Measurements from ENCODE around the gene PCK1.
"Not testable (repeated sequence)": the region's sequence is repeated elsewhere in the genome, so short reads cannot be mapped to it uniquely, and the experiment has no call there.

The PCK1 gene

DNA sequence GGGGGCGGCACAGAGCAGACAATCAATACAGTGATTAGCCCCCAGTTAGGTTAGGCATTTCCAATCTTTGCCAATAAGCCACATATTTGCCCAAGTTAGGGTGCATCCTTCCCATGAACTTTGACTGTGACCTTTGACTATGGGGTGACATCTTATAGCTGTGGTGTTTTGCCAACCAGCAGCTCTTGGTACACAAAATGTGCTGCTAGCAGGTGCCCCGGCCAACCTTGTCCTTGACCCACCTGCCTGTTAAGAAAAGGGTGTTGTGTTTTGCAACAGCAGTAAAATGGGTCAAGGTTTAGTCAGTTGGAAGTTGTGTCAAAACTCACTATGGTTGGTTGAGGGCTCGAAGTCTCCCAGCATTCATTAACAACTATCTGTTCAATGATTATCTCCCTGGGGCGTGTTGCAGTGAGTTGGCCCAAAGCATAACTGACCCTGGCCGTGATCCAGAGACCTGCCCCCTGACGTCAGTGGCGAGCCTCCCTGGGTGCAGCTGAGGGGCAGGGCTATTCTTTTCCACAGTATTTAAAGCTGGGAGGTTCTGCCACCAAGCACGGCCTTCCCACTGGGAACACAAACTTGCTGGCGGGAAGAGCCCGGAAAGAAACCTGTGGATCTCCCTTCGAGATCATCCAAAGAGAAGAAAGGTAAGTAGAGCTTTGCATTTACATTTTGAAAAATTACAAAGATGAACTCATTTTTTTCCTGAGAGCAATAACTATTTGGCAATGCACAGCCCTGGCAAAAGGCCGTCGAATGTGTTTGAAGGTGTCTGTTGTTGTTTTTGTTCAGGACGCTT lies at the start of gene PCK1:
PCK1 (plus strand) TSS at position 557 of the 802 bp plus-strand sequence. CDS start 302 bp downstream, outside the sequence.
- no peak within 1 kb of the TSS for H3K27ac ChIP-seq (ENCODE audit: low read depth, low read length)
- no peaks in the 10 kb centered on the region for H3K9me3 ChIP-seq (ENCODE audit: control insufficient read depth, insufficient read depth, low read length)
- no peaks in the 10 kb centered on the region for H3K4me1 ChIP-seq (ENCODE audit: control insufficient read depth, low read length)
- H3K27me3 ChIP-seq (ENCODE audit: control insufficient read depth, low read length), result peaks cover 42% of the 10 kb centered on the region
- H3K4me3 ChIP-seq (ENCODE audit: low read length), result no peak within 1 kb of the TSS
- H3F3A ChIP-seq (ENCODE audit: control insufficient read depth, insufficient read depth), result no peaks in the 10 kb centered on the region
- no peaks in the 10 kb centered on the region for H3K9me2 ChIP-seq (replicated peaks; ENCODE audit: control insufficient read depth, low read length)
- TF ChIP-seq EZH2phosphoT487 (IDR thresholded peaks at IDR 0.05; ENCODE audit: borderline replicate concordance, low read length), result no peak
- TF ChIP-seq, protein P1, sequence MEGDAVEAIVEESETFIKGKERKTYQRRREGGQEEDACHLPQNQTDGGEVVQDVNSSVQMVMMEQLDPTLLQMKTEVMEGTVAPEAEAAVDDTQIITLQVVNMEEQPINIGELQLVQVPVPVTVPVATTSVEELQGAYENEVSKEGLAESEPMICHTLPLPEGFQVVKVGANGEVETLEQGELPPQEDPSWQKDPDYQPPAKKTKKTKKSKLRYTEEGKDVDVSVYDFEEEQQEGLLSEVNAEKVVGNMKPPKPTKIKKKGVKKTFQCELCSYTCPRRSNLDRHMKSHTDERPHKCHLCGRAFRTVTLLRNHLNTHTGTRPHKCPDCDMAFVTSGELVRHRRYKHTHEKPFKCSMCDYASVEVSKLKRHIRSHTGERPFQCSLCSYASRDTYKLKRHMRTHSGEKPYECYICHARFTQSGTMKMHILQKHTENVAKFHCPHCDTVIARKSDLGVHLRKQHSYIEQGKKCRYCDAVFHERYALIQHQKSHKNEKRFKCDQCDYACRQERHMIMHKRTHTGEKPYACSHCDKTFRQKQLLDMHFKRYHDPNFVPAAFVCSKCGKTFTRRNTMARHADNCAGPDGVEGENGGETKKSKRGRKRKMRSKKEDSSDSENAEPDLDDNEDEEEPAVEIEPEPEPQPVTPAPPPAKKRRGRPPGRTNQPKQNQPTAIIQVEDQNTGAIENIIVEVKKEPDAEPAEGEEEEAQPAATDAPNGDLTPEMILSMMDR (IDR thresholded peaks at IDR 0.05; ENCODE audit: low read depth, low read length, poor library complexity, severe bottlenecking), result no peak
- H4K20me1 ChIP-seq (ENCODE audit: control insufficient read depth, insufficient read depth, low read depth, low read length), result peaks cover 3% of the 10 kb centered on the region; the same call in 1 of the 2 replicates
- H3K79me2 ChIP-seq (ENCODE audit: control insufficient read depth, low read length), result no peaks in the 10 kb centered on the region
- no peak within 1 kb of the TSS for H3K4me2 ChIP-seq (ENCODE audit: low read length)
- H3K36me3 ChIP-seq (ENCODE audit: control insufficient read depth, low read length), result no peaks in the 10 kb centered on the region

- not testable (repeated sequence) for H3K4me2 ChIP-seq (ENCODE audit: low read length); H3K27ac ChIP-seq (ENCODE audit: low read depth, low read length); H3F3A ChIP-seq (ENCODE audit: control insufficient read depth, insufficient read depth); H3K4me1 ChIP-seq (ENCODE audit: control insufficient read depth, low read length); H3K4me3 ChIP-seq (ENCODE audit: low read length); H3K9me3 ChIP-seq (ENCODE audit: control insufficient read depth, insufficient read depth, low read length); H3K79me2 ChIP-seq (ENCODE audit: control insufficient read depth, low read length); H3K27me3 ChIP-seq (ENCODE audit: control insufficient read depth, low read length); H3K9me2 ChIP-seq (replicated peaks; ENCODE audit: control insufficient read depth, low read length)
- Histone ChIP-seq H3K36me3 (ENCODE audit: control insufficient read depth, low read length) (peaks cover 20% of the 10 kb centered on the region; the same call in 1 of the 2 replicates), H4K20me1 (ENCODE audit: control insufficient read depth, insufficient read depth, low read depth, low read length) (peaks cover 15% of the 10 kb centered on the region; the same call in 1 of the 2 replicates)
Measured at GRCh38 chr20:57511709-57512108, 49.2 kb upstream of the PCK1 start.

GRCh38 chr20:57512432-57512831 lies 48.5 kb upstream of the PCK1 start:
- Histone ChIP-seq H3K27me3 (ENCODE audit: control insufficient read depth, low read length) (no peaks in the 10 kb centered on the region), H3K79me2 (ENCODE audit: control insufficient read depth, low read length) (peaks cover 8% of the 10 kb centered on the region), H3K4me1 (ENCODE audit: control insufficient read depth, low read length) (no peaks in the 10 kb centered on the region), H4K20me1 (ENCODE audit: control insufficient read depth, insufficient read depth, low read depth, low read length) (peaks cover 15% of the 10 kb centered on the region; the same call in 1 of the 2 replicates), H3F3A (ENCODE audit: control insufficient read depth, insufficient read depth) (no peaks in the 10 kb centered on the region), H3K4me2 (ENCODE audit: low read length) (no peak overlapping the region), H3K9me2 (replicated peaks; ENCODE audit: control insufficient read depth, low read length) (no peaks in the 10 kb centered on the region), H3K4me3 (ENCODE audit: low read length) (no peak overlapping the region), H3K9me3 (ENCODE audit: control insufficient read depth, insufficient read depth, low read length) (no peaks in the 10 kb centered on the region), H3K36me3 (ENCODE audit: control insufficient read depth, low read length) (peaks cover 18% of the 10 kb centered on the region; the same call in 1 of the 2 replicates), H3K27ac (ENCODE audit: low read depth, low read length) (no peak overlapping the region)
- TF ChIP-seq, protein P1 (IDR thresholded peaks at IDR 0.05; ENCODE audit: low read depth, low read length, poor library complexity, severe bottlenecking), result no peak
- no peak for TF ChIP-seq EZH2phosphoT487 (IDR thresholded peaks at IDR 0.05; ENCODE audit: borderline replicate concordance, low read length)

DNA sequence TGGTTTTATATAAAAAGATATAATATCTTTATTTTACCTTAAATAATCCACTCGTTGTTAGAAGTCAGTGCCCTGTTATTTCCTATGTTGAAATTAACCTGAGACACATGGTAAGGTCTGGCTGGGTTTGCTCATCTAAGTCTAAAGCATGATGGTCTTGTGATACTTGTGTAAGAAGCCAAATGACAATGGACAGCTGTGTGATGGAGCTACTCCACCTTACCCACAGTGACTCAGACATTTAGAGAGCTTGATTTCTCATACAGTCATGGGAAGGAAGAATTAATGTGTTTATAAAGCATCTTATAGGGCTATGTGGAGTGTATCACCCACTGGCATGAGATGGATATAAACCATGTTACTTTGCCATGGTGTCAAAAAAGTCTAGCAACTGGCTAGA lies 47.7 kb upstream of the PCK1 start:
- TF ChIP-seq EZH2phosphoT487 (IDR thresholded peaks at IDR 0.05; ENCODE audit: borderline replicate concordance, low read length), result no peak
- TF ChIP-seq, protein P1 (IDR thresholded peaks at IDR 0.05; ENCODE audit: low read depth, low read length, poor library complexity, severe bottlenecking), result no peak

More for the DNA sequence above, 47.7 kb upstream of the PCK1 start:
- Histone ChIP-seq H3K9me2 (replicated peaks; ENCODE audit: control insufficient read depth, low read length) (no peaks in the 10 kb centered on the region), H3K79me2 (ENCODE audit: control insufficient read depth, low read length) (peaks cover 7% of the 10 kb centered on the region), H3K4me1 (ENCODE audit: control insufficient read depth, low read length) (no peaks in the 10 kb centered on the region), H3K27ac (ENCODE audit: low read depth, low read length) (no peak overlapping the region), H3K9me3 (ENCODE audit: control insufficient read depth, insufficient read depth, low read length) (no peaks in the 10 kb centered on the region), H3K4me2 (ENCODE audit: low read length) (no peak overlapping the region), H3K4me3 (ENCODE audit: low read length) (no peak overlapping the region), H3K36me3 (ENCODE audit: control insufficient read depth, low read length) (peaks cover 16% of the 10 kb centered on the region; the same call in 1 of the 2 replicates), H3K27me3 (ENCODE audit: control insufficient read depth, low read length) (no peaks in the 10 kb centered on the region), H3F3A (ENCODE audit: control insufficient read depth, insufficient read depth) (no peaks in the 10 kb centered on the region), H4K20me1 (ENCODE audit: control insufficient read depth, insufficient read depth, low read depth, low read length) (peaks cover 15% of the 10 kb centered on the region; the same call in 1 of the 2 replicates)

Measured in DOHH2 (cell line).